ENCODE results near the gene SIPA1L2.

SIPA1L2 gene

GRCh38 chr1:232630047-232630893 is at the start of gene SIPA1L2:
TSS of gene SIPA1L2 (minus strand) at chr1:232630133. CDS start at chr1:232515339, 114,794 bp downstream.
- peak within 1 kb of the TSS; percentile 49 for H3K4me3 ChIP-seq (replicated peaks; ENCODE audit: low read depth, low read length)
- TF ChIP-seq CTCF (IDR thresholded peaks at IDR 0.05; ENCODE audit: low read depth, low read length, missing control alignments): peak; percentile 46
- peak; percentile 19 for DNase-seq (ENCODE audit: extremely low read depth, low read depth)

- TF ChIP-seq CTCF (IDR thresholded peaks at IDR 0.05; ENCODE audit: low read depth, low read length, missing control alignments): no peak
- peak; percentile 67 for DNase-seq (ENCODE audit: extremely low read depth, low read depth)
- H3K4me3 ChIP-seq (replicated peaks; ENCODE audit: low read depth, low read length): no peak overlapping the region
Measured at GRCh38 chr1:232678185-232678886, 48.4 kb upstream of the SIPA1L2 start.

GRCh38 chr1:232676307-232676706 is 46.4 kb upstream of the SIPA1L2 start:
- DNase-seq (ENCODE audit: extremely low read depth, low read depth): no peak
- TF ChIP-seq CTCF (IDR thresholded peaks at IDR 0.05; ENCODE audit: low read depth, low read length, missing control alignments): no peak
- H3K4me3 ChIP-seq (replicated peaks; ENCODE audit: low read depth, low read length): no peak overlapping the region

- no peak overlapping the region for H3K4me3 ChIP-seq (replicated peaks; ENCODE audit: low read depth, low read length)
- no peak for TF ChIP-seq CTCF (IDR thresholded peaks at IDR 0.05; ENCODE audit: low read depth, low read length, missing control alignments)
- no peak for DNase-seq (ENCODE audit: extremely low read depth, low read depth)
Measured at GRCh38 chr1:232675898-232676297, 46.0 kb upstream of the SIPA1L2 start.

- no peak for DNase-seq (ENCODE audit: extremely low read depth, low read depth)
- TF ChIP-seq CTCF (IDR thresholded peaks at IDR 0.05; ENCODE audit: low read depth, low read length, missing control alignments): no peak
- H3K4me3 ChIP-seq (replicated peaks; ENCODE audit: low read depth, low read length): no peak overlapping the region
Measured at GRCh38 chr1:232675260-232675659, 45.3 kb upstream of the SIPA1L2 start.

GRCh38 chr1:232673256-232673655 is 43.3 kb upstream of the SIPA1L2 start:
- DNase-seq (ENCODE audit: extremely low read depth, low read depth): no peak
- TF ChIP-seq CTCF (IDR thresholded peaks at IDR 0.05; ENCODE audit: low read depth, low read length, missing control alignments): no peak

More at GRCh38 chr1:232673256-232673655, 43.3 kb upstream of the SIPA1L2 start:
- no peak overlapping the region for H3K4me3 ChIP-seq (replicated peaks; ENCODE audit: low read depth, low read length)
